Neural progenitor cell (in vitro differentiated cells): Measurements from ENCODE around the gene MYO1C. TPM values are rescaled to one million over a fixed set of nuclear protein-coding genes. Genes with fewer than 3 reads are reported as not detected.

Experiments used
- DNase-seq: peaks from one replicate; pipeline ENCODE4 v3.0.0-alpha.2; 2016; ENCODE audit warnings: low spot score
- H2AFZ ChIP-seq: fragments of 200-600 bp; sonication (generic); replicated peaks from 2 replicates; pipeline ENCODE4 v1.6.1; 2016; ENCODE audit warnings: antibody characterized with exemption
- H3F3A ChIP-seq: fragments of 200-600 bp; sonication (generic); 2 replicates; pipeline ENCODE4 v1.6.1; 2016; ENCODE audit warnings: antibody characterized with exemption, low read depth
- H3K27ac ChIP-seq: fragments of 200-600 bp; sonication (generic); 2 replicates; pipeline ENCODE4 v1.5.1; 2016; ENCODE audit warnings: mild to moderate bottlenecking
- H3K27me3 ChIP-seq: fragments of 200-600 bp; sonication (generic); 2 replicates; pipeline ENCODE4 v1.6.1; 2016; ENCODE audit warnings: mild to moderate bottlenecking, moderate library complexity
- H3K36me3 ChIP-seq: fragments of 200-600 bp; sonication (generic); 2 replicates; pipeline ENCODE4 v1.5.1; 2016
- H3K4me1 ChIP-seq: fragments of 200-600 bp; sonication (generic); 2 replicates; pipeline ENCODE4 v1.6.1; 2016; ENCODE audit warnings: mixed run types
- H3K4me2 ChIP-seq: fragments of 200-600 bp; sonication (generic); 2 replicates; pipeline ENCODE4 v1.6.1; 2016
- H3K4me3 ChIP-seq: fragments of 200-600 bp; sonication (generic); 2 replicates; pipeline ENCODE4 v1.5.1; 2016
- H3K79me2 ChIP-seq: fragments of 200-600 bp; sonication (generic); 2 replicates; pipeline ENCODE4 v1.6.1; 2016; ENCODE audit warnings: low read depth
- H3K9ac ChIP-seq: fragments of 200-600 bp; sonication (generic); 2 replicates; pipeline ENCODE4 v1.6.1; 2016
- H3K9me3 ChIP-seq: fragments of 200-600 bp; sonication (generic); 2 replicates; pipeline ENCODE4 v1.5.1; 2016; ENCODE audit warnings: low read depth
- H4K20me1 ChIP-seq: fragments of 200-600 bp; sonication (generic); 2 replicates; pipeline ENCODE4 v1.6.1; 2016; ENCODE audit warnings: low read depth
- H3K27ac Mint-ChIP-seq: 3 replicates; pipeline ENCODE4 v1.8.0; 2021; ENCODE audit warnings: mixed read lengths
- H3K27me3 Mint-ChIP-seq: 2 replicates; pipeline ENCODE4 v1.8.0; 2022; ENCODE audit warnings: low read depth, mild to moderate bottlenecking, inconsistent platforms, moderate library complexity, mixed read lengths; ENCODE audit not compliant: insufficient read depth
- H3K36me3 Mint-ChIP-seq: 3 replicates; pipeline ENCODE4 v1.8.0; 2021; ENCODE audit warnings: mixed read lengths
- H3K4me1 Mint-ChIP-seq: 3 replicates; pipeline ENCODE4 v1.8.0; 2021; ENCODE audit warnings: mixed read lengths
- H3K4me3 Mint-ChIP-seq: 3 replicates; pipeline ENCODE4 v1.8.0; 2021; ENCODE audit warnings: mild to moderate bottlenecking, moderate library complexity, mixed read lengths
- H3K9me3 Mint-ChIP-seq: 3 replicates; pipeline ENCODE4 v1.8.0; 2020; ENCODE audit warnings: mixed read lengths
- EZH2 ChIP-seq: fragments of 200-600 bp; sonication (generic); IDR thresholded peaks from 2 replicates; pipeline ENCODE4 v1.6.1; 2017; ENCODE audit warnings: antibody characterized with exemption, mild to moderate bottlenecking, moderate library complexity
- EZH2phosphoT487 ChIP-seq: fragments of 200-600 bp; sonication (generic); IDR thresholded peaks from 2 replicates; pipeline ENCODE4 v1.6.1; 2017; ENCODE audit warnings: antibody characterized with exemption
- total RNA-seq: library from RNA; depleted of rRNA; stranded (reverse); fragments of >200 nt; gene quantifications from 2 replicates; pipeline ENCODE4 v1.2.3, GENCODE V29; 2015; ENCODE audit warnings: low replicate concordance
- TF ChIP-seq, protein P1 (sequence below): fragments of 200-600 bp; sonication (generic); IDR thresholded peaks from 2 replicates; pipeline ENCODE4 v1.5.1; 2017; ENCODE audit warnings: antibody characterized with exemption, mild to moderate bottlenecking

Gene MYO1C
- total RNA-seq, 1 donor from 2014 or later: 28.7 TPM

DNA sequence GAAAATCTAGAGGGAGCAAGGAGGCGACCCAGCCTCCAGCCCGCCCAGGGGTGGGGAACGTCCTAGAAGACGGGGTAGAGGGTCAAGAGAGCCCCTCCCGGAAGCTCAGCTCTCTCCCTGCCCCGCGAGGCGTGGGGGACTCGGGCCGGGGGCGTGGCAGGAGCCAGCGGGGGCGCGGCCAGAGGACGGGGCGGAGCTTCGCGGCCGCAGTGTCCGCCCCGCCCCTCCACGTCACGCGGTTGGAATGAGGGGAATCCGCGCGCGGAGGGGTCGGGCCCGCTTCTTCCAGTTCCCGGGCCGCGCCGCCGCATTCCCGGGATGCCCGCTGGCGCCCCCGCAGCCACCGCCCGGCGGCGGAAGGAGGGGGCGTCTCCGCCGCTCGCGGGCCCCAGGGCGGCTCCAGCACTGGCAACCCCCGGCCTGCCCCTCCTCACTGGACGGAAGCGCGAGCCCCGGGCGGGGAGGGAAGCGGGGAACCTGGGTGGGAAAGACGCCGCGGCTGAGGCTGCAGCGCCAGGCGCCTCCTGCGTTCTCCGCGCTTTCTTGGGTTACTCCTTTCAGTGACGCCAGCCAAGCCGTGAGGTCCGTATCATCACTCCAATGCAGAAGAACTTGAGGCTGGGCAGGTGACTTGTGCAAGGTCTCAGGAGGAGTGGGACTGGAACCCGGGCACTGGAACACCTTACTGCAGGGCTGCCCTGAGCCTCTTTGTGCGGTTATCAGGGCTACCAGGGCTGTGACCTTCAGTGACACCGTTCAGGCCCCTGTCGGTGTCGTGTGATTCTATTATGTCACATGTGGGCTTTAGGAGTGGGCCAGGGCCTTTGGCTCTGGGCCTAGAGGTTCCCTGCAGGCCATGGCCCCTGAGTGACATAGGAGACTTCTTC, 4.3 kb downstream of the MYO1C start:
- Histone ChIP-seq H3K4me2 (peak overlapping the region; percentile 81), H3K36me3 (no peaks in the 10 kb centered on the region), H3K9me3 (no peaks in the 10 kb centered on the region), H3K27me3 (peaks cover 38% of the 10 kb centered on the region), H2AFZ (no peak overlapping the region), H3F3A (peaks cover 64% of the 10 kb centered on the region), H3K9ac (no peak overlapping the region), H3K4me3 (peak overlapping the region; percentile 52), H4K20me1 (peaks cover 31% of the 10 kb centered on the region), H3K79me2 (peaks cover 16% of the 10 kb centered on the region), H3K27ac (no peak overlapping the region), H3K4me1 (peaks cover 23% of the 10 kb centered on the region)
- Mint-ChIP-seq H3K27ac (peak overlapping the region; percentile 58), H3K4me1 (peaks cover 37% of the 10 kb centered on the region), H3K9me3 (no peaks in the 10 kb centered on the region), H3K27me3 (peaks cover 4% of the 10 kb centered on the region), H3K4me3 (peak overlapping the region; percentile 86), H3K36me3 (peaks cover 3% of the 10 kb centered on the region)
- no peak for TF ChIP-seq EZH2phosphoT487
- TF ChIP-seq EZH2: peak; percentile 13
- TF ChIP-seq, protein P1, sequence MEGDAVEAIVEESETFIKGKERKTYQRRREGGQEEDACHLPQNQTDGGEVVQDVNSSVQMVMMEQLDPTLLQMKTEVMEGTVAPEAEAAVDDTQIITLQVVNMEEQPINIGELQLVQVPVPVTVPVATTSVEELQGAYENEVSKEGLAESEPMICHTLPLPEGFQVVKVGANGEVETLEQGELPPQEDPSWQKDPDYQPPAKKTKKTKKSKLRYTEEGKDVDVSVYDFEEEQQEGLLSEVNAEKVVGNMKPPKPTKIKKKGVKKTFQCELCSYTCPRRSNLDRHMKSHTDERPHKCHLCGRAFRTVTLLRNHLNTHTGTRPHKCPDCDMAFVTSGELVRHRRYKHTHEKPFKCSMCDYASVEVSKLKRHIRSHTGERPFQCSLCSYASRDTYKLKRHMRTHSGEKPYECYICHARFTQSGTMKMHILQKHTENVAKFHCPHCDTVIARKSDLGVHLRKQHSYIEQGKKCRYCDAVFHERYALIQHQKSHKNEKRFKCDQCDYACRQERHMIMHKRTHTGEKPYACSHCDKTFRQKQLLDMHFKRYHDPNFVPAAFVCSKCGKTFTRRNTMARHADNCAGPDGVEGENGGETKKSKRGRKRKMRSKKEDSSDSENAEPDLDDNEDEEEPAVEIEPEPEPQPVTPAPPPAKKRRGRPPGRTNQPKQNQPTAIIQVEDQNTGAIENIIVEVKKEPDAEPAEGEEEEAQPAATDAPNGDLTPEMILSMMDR: peak; percentile 11
- peak; percentile 95 for DNase-seq

DNA sequence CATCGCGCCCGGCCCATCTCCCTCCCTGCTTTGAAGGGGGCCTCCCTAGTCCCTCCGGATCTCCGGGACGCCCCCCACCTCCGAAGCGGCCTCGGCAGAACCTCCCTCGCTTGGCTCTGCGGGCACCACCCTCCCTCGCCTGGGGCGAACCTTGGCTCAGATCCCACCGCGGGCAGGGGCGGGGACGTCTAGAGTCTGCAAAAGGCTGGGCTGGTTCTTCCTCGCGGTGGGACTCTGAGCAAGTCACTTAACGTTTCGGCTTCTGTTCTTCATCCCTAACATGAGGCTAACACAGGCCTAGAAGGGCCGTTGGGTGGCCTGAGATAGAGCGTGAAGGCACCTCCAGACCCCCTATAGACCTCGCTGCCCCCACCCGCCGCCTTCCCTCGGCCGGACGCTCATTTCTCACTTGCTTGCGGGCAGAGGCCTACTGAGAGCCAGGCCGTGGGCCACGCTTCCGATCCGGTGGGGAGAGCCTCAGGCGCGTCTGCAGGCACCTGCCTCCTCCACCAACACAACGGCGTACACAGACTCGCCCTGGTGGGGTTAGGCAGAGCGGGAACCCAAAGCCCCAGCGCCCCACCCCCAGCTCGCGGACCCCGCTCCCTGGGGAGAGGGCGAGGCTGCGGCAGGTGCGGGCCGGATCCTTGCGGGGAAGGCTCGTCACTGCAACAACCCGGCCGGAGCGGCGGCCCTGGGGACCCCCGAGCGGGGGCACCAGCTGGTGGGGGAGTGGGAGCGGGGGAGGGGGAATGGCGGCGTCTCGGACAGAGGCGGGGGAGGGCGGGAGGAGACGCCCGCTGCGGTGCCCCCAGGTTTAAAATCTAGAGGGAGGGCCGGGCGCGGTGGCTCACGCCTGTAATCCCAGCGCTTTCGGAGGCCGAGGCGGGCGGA, 5.4 kb downstream of the MYO1C start:
- H3K4me3 ChIP-seq: peak overlapping the region; percentile 52
- H3K9ac ChIP-seq: no peak overlapping the region
- peaks cover 16% of the 10 kb centered on the region for H3K79me2 ChIP-seq

More for the DNA sequence above, 5.4 kb downstream of the MYO1C start:
- peaks cover 31% of the 10 kb centered on the region for H4K20me1 ChIP-seq
- H3K27ac Mint-ChIP-seq: no peak overlapping the region
- peaks cover 34% of the 10 kb centered on the region for H3K27me3 ChIP-seq
- H3K27ac ChIP-seq: no peak overlapping the region
- peak; percentile 73 for DNase-seq
- peak; percentile 57 for TF ChIP-seq EZH2
- no peak for TF ChIP-seq EZH2phosphoT487
- TF ChIP-seq, protein P1: peak; percentile 3
- H3F3A ChIP-seq: peaks cover 58% of the 10 kb centered on the region
- no peaks in the 10 kb centered on the region for H3K9me3 Mint-ChIP-seq
- no peaks in the 10 kb centered on the region for H3K36me3 ChIP-seq
- H3K36me3 Mint-ChIP-seq: peaks cover 3% of the 10 kb centered on the region
- peaks cover 36% of the 10 kb centered on the region for H3K4me1 Mint-ChIP-seq
- H2AFZ ChIP-seq: no peak overlapping the region
- H3K9me3 ChIP-seq: no peaks in the 10 kb centered on the region
- peaks cover 4% of the 10 kb centered on the region for H3K27me3 Mint-ChIP-seq
- H3K4me2 ChIP-seq: peak overlapping the region; percentile 81
- peaks cover 15% of the 10 kb centered on the region for H3K4me1 ChIP-seq
- H3K4me3 Mint-ChIP-seq: peak overlapping the region; percentile 86
